GM10248 (cell line): ENCODE results near the gene EXD3.

Experiments
- CTCF ChIA-PET: fragments of 300-600 bp; sonication (Branson Sonifier 250); formaldehyde crosslinking; extraction: SDS; loops from one replicate; lab custom pipeline; 2021; ENCODE audit warnings: antibody characterized with exemption; lab: Yijun Ruan, JAX
- POLR2A ChIA-PET: fragments of 350-650 bp; sonication (Branson Sonifier 250); formaldehyde crosslinking; extraction: SDS; loops from one replicate; lab custom pipeline; 2020; ENCODE audit warnings: antibody characterized with exemption; lab: Yijun Ruan, JAX
- DNase-seq: peaks from one replicate; pipeline ENCODE4 v3.0.0; 2012; ENCODE audit errors: extremely low spot score
- TF ChIP-seq, protein P1 (sequence below): IDR thresholded peaks from 2 replicates; pipeline ENCODE4 v1.5.1; 2012; ENCODE audit warnings: mild to moderate bottlenecking, low read depth; ENCODE audit errors: extremely low read depth, missing control alignments, control extremely low read depth

Gene EXD3

GRCh38 chr9:137319739-137320551, 103.0 kb downstream of the EXD3 start:
- DNase-seq: no peak
- CTCF ChIA-PET: interaction anchor here (1.0 to 2.2 kb wide), 2 partner anchors 18 kb away, joined by 7 to 10 read pairs; partner anchors contain the start of gene NRARP
- POLR2A ChIA-PET: interaction anchor here (1.6 kb wide), 1 partner anchor 17 kb away, joined by 4 read pairs; the partner anchor contains the start of gene NRARP
- TF ChIP-seq, protein P1, sequence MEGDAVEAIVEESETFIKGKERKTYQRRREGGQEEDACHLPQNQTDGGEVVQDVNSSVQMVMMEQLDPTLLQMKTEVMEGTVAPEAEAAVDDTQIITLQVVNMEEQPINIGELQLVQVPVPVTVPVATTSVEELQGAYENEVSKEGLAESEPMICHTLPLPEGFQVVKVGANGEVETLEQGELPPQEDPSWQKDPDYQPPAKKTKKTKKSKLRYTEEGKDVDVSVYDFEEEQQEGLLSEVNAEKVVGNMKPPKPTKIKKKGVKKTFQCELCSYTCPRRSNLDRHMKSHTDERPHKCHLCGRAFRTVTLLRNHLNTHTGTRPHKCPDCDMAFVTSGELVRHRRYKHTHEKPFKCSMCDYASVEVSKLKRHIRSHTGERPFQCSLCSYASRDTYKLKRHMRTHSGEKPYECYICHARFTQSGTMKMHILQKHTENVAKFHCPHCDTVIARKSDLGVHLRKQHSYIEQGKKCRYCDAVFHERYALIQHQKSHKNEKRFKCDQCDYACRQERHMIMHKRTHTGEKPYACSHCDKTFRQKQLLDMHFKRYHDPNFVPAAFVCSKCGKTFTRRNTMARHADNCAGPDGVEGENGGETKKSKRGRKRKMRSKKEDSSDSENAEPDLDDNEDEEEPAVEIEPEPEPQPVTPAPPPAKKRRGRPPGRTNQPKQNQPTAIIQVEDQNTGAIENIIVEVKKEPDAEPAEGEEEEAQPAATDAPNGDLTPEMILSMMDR: no peak

GRCh38 chr9:137319011-137319738, 103.8 kb downstream of the EXD3 start:
- ChIA-PET CTCF (interaction anchor here (2.2 kb wide), 1 partner anchor 17 kb away, joined by 10 read pairs; the partner anchor contains the start of gene NRARP), POLR2A (interaction anchor here (1.6 kb wide), 1 partner anchor 17 kb away, joined by 4 read pairs; the partner anchor contains the start of gene NRARP)
- no peak for DNase-seq
- TF ChIP-seq, protein P1: no peak

- ChIA-PET POLR2A (no interaction called here), CTCF (interaction anchor here (2.1 to 2.2 kb wide), 2 partner anchors 15 to 17 kb away, joined by 5 to 10 read pairs; partner anchors contain the start of gene NRARP)
- DNase-seq: no peak
- TF ChIP-seq, protein P1: no peak
Measured at GRCh38 chr9:137318602-137319001, 104.4 kb downstream of the EXD3 start.

DNA sequence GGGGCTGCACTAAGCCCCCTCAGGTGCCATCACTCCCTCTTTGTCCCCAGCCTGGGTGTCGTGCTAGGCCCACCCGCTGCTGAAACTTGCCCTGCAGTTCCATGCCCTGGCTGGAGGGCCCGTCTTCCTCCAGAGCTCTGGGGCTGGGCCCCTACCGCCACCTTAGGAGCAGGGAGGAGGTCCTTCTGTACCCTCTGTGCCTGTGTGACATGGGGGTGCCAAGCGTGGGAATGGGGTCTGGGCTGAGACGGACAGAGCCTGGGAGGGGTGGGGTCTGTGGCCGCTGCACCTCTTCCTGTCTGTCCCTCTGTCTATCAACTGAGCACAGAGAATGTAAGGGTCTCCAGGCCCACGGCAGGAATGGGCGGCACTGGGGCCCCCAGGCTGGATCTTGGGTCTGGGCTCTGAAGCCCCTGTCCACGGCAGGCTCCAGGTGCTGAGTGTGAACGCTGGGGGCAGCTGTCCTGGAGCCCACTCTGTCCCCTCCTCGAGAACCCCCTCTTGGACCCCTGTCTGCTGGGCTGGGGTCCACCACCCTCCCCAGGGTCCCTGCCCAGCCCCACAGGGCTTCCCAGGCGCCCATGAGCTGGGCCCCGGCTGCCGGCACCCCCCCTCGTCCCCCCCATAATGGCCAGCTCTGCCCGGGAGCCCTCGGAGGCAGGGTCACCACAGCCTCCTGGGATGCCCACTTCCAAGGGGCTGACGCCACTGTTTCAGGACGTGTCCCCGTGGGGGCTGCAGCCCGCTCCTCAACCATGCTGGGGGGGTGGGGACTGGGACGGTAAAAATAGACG, 105.0 kb downstream of the EXD3 start:
- ChIA-PET CTCF (interaction anchor here (1.6 to 2.5 kb wide), 4 partner anchors 14 to 107 kb away, joined by 3 to 21 read pairs (median 8); partner anchors contain the start of gene NRARP), POLR2A (no interaction called here)
- DNase-seq: no peak
- TF ChIP-seq, protein P1: no peak

GRCh38 chr9:137317021-137317717, 105.8 kb downstream of the EXD3 start:
- CTCF ChIA-PET: interaction anchor here (1.1 to 2.5 kb wide), 5 partner anchors 10 to 108 kb away, joined by 3 to 21 read pairs (median 5); partner anchors contain the start of gene NRARP
- no peak for DNase-seq
- TF ChIP-seq, protein P1: no peak
- POLR2A ChIA-PET: interaction anchor here (0.6 to 1.9 kb wide), 3 partner anchors 15 to 510 kb away, joined by 3 to 11 read pairs (median 3); partner anchors contain the start of genes NRARP and TUBB4B
